ENCODE data around the gene RASSF6. TPM values are rescaled to one million over a fixed set of nuclear protein-coding genes. Genes with fewer than 3 reads are reported as not detected.
"Not testable (repeated sequence)": the region's sequence is repeated elsewhere in the genome, so short reads cannot be mapped to it uniquely, and the experiment has no call there.

Gene RASSF6
- total RNA-seq (ENCODE audit: insufficient read depth, low replicate concordance), result 4.1 TPM

GRCh38 chr4:73620115-73620792, at the start of gene RASSF6:
Gene RASSF6, minus strand, starts transcription at chr4:73620436. Its CDS starts 8,641 bp downstream, at chr4:73611795.
- peak; percentile 42 for DNase-seq (ENCODE audit: low spot score)

- DNase-seq (ENCODE audit: low spot score), result peak; percentile 66
Observed at GRCh38 chr4:73669410-73670183, 49.4 kb upstream of the RASSF6 start.

GRCh38 chr4:73668782-73669201, 48.6 kb upstream of the RASSF6 start:
- DNase-seq (ENCODE audit: low spot score), result peak; percentile 52

- not testable (repeated sequence) for DNase-seq (ENCODE audit: low spot score)
Observed at GRCh38 chr4:73665924-73666323, 45.7 kb upstream of the RASSF6 start.

GRCh38 chr4:73664470-73664869, 44.2 kb upstream of the RASSF6 start:
- DNase-seq (ENCODE audit: low spot score), result no peak

- no peak for DNase-seq (ENCODE audit: low spot score)
Observed at GRCh38 chr4:73663576-73663975, 43.3 kb upstream of the RASSF6 start.

GRCh38 chr4:73662709-73663546, 42.7 kb upstream of the RASSF6 start:
- DNase-seq (ENCODE audit: low spot score), result peak; percentile 55

GRCh38 chr4:73661646-73662119, 41.4 kb upstream of the RASSF6 start:
- no peak for DNase-seq (ENCODE audit: low spot score)

- DNase-seq (ENCODE audit: low spot score), result no peak
Observed at GRCh38 chr4:73660808-73661207, 40.6 kb upstream of the RASSF6 start.

GRCh38 chr4:73653695-73654106, 33.5 kb upstream of the RASSF6 start:
- peak; percentile 70 for DNase-seq (ENCODE audit: low spot score)

- DNase-seq (ENCODE audit: low spot score), result peak; percentile 56
Observed at GRCh38 chr4:73650250-73650649, 30.0 kb upstream of the RASSF6 start.

GRCh38 chr4:73648478-73648877, 28.2 kb upstream of the RASSF6 start:
- no peak for DNase-seq (ENCODE audit: low spot score)

GRCh38 chr4:73646117-73646516, 25.9 kb upstream of the RASSF6 start:
- DNase-seq (ENCODE audit: low spot score), result no peak

- DNase-seq (ENCODE audit: low spot score), result no peak
Observed at GRCh38 chr4:73631565-73632226, 11.5 kb upstream of the RASSF6 start.

- not testable (repeated sequence) for DNase-seq (ENCODE audit: low spot score)
Observed at GRCh38 chr4:73628834-73629233, 8.6 kb upstream of the RASSF6 start.

GRCh38 chr4:73621357-73621756, 1.1 kb upstream of the RASSF6 start:
- no peak for DNase-seq (ENCODE audit: low spot score)

GRCh38 chr4:73619346-73619745, 890 bp downstream of the RASSF6 start:
- DNase-seq (ENCODE audit: low spot score), result no peak

GRCh38 chr4:73617256-73617655, 3.0 kb downstream of the RASSF6 start:
- no peak for DNase-seq (ENCODE audit: low spot score)

GRCh38 chr4:73615613-73616012, 4.6 kb downstream of the RASSF6 start:
- no peak for DNase-seq (ENCODE audit: low spot score)

- DNase-seq (ENCODE audit: low spot score), result no peak
Observed at GRCh38 chr4:73614311-73614867, 5.8 kb downstream of the RASSF6 start.

- no peak for DNase-seq (ENCODE audit: low spot score)
Observed at GRCh38 chr4:73613130-73613529, 7.1 kb downstream of the RASSF6 start.
